CD4-positive, alpha-beta T cell (primary cell): ENCODE data around the gene PDE4B. TPM values are rescaled to one million over a fixed set of nuclear protein-coding genes. Genes with fewer than 3 reads are reported as not detected.

Experiments used
- ATAC-seq: fragments of 200-7000 bp; cut with Tn5 transposase; one replicate; pipeline ENCODE4 v1.10.0; 2022; ENCODE audit warnings: mild to moderate bottlenecking; ENCODE audit not compliant: poor library complexity
- CTCF ChIA-PET: fragments of 350-600 bp; sonication (Branson Sonifier 250); formaldehyde crosslinking; loops from one replicate; lab custom pipeline; 2021; ENCODE audit warnings: antibody characterized with exemption, inconsistent platforms; lab: Charles Lee
- POLR2A ChIA-PET: fragments of 350-600 bp; sonication (Branson Sonifier 250); formaldehyde crosslinking; loops from one replicate; lab custom pipeline; 2021; ENCODE audit warnings: antibody characterized with exemption, inconsistent platforms; lab: Charles Lee
- DNase-seq, 14 experiments: peaks; one replicate each; pipeline ENCODE4 v3.0.0-alpha.2; 2013 to 2020; ENCODE audit warnings: mixed read lengths in 2 of 14
- H3K27ac ChIP-seq, 2 donors: one replicate each; pipeline versions ENCODE4 v1.5.1 to v1.7.0; 2013; ENCODE audit warnings: low read length in 2 of 2, low read depth in 1 of 2, mild to moderate bottlenecking in 1 of 2
- H3K27me3 ChIP-seq, 2 experiments: 1 replicate in 1 of 2; 2 replicates in 1 of 2; pipeline versions ENCODE4 v1.6.1 to v1.7.0; 2013; ENCODE audit warnings: low read length in 2 of 2, control low read depth in 1 of 2, mild to moderate bottlenecking in 1 of 2, moderate library complexity in 1 of 2; ENCODE audit not compliant: insufficient read depth in 2 of 2, control insufficient read depth in 1 of 2
- H3K36me3 ChIP-seq: one replicate; pipeline ENCODE4 v1.6.1; 2013; ENCODE audit warnings: low read length, control low read depth; ENCODE audit not compliant: insufficient read depth
- H3K4me1 ChIP-seq: one replicate; pipeline ENCODE4 v1.6.1; 2013; ENCODE audit warnings: low read length, control low read depth; ENCODE audit not compliant: insufficient read depth
- H3K4me3 ChIP-seq: one replicate; pipeline ENCODE4 v1.5.1; 2013; ENCODE audit warnings: mild to moderate bottlenecking, low read length, moderate library complexity
- H3K9me3 ChIP-seq, 2 experiments: 1 replicate in 1 of 2; 2 replicates in 1 of 2; pipeline versions ENCODE4 v1.6.1 to v1.7.0; 2013; ENCODE audit warnings: low read length in 2 of 2, mild to moderate bottlenecking in 2 of 2, control low read depth in 1 of 2, moderate library complexity in 1 of 2; ENCODE audit not compliant: control insufficient read depth in 1 of 2, insufficient read depth in 1 of 2
- H3K27ac Mint-ChIP-seq: one replicate; pipeline ENCODE4 v1.8.0; 2020; ENCODE audit warnings: mixed read lengths
- H3K27me3 Mint-ChIP-seq: one replicate; pipeline ENCODE4 v1.8.0; 2021; ENCODE audit warnings: mixed read lengths
- H3K36me3 Mint-ChIP-seq: one replicate; pipeline ENCODE4 v1.8.0; 2021; ENCODE audit warnings: low read depth, mixed read lengths
- H3K4me1 Mint-ChIP-seq: one replicate; pipeline ENCODE4 v1.8.0; 2021; ENCODE audit warnings: low read depth, mixed read lengths
- H3K4me3 Mint-ChIP-seq: one replicate; pipeline ENCODE4 v1.8.0; 2020; ENCODE audit warnings: mild to moderate bottlenecking, mixed read lengths
- H3K9me3 Mint-ChIP-seq: one replicate; pipeline ENCODE4 v1.8.0; 2020; ENCODE audit warnings: mixed read lengths
- intact Hi-C, 2 experiments: fragments of 100-400 bp; cut with DNase I in 1 of 2; cut with micrococcal nuclease in 1 of 2; formaldehyde crosslinking; loops; one replicate each; pipeline versions ENCODE4 v1.15.1 to v1.9.0; 2023 to 2025; cut with DNase I, micrococcal nuclease
- total RNA-seq, 174 experiments: library from RNA in 2 of 174; stranded (reverse) in 2 of 174; gene quantifications; one replicate each; pipeline ENCODE4 v1.2.3 and lab custom pipeline; 2021 to 2026
- TF ChIP-seq, protein P1 (sequence below): fragments of 200-600 bp; IDR thresholded peaks from one replicate; pipeline ENCODE4 v1.8.0; 2022; ENCODE audit warnings: antibody characterized with exemption, mild to moderate bottlenecking

Gene PDE4B
- total RNA-seq, 2 experiments from 2014 or later = 155 to 159 TPM

GRCh38 chr1:65827346-65827745, 34.7 kb downstream of the PDE4B start:
- ChIA-PET POLR2A (no interaction called here), CTCF (no interaction called here)
- H3K27ac ChIP-seq = no peak overlapping the region
- intact Hi-C loops = no loop called here
- no peaks in the 10 kb centered on the region for H3K9me3 ChIP-seq
- peaks cover 5% of the 10 kb centered on the region for H3K27me3 Mint-ChIP-seq
- H3K27me3 ChIP-seq = no peaks in the 10 kb centered on the region
- H3K36me3 Mint-ChIP-seq = no peaks in the 10 kb centered on the region
- no peaks in the 10 kb centered on the region for H3K9me3 Mint-ChIP-seq
- H3K36me3 ChIP-seq = no peaks in the 10 kb centered on the region
- DNase-seq (no peak), ATAC-seq (no peak)
- no peak overlapping the region for H3K4me3 Mint-ChIP-seq
- H3K4me1 Mint-ChIP-seq = no peaks in the 10 kb centered on the region
- TF ChIP-seq, protein P1, sequence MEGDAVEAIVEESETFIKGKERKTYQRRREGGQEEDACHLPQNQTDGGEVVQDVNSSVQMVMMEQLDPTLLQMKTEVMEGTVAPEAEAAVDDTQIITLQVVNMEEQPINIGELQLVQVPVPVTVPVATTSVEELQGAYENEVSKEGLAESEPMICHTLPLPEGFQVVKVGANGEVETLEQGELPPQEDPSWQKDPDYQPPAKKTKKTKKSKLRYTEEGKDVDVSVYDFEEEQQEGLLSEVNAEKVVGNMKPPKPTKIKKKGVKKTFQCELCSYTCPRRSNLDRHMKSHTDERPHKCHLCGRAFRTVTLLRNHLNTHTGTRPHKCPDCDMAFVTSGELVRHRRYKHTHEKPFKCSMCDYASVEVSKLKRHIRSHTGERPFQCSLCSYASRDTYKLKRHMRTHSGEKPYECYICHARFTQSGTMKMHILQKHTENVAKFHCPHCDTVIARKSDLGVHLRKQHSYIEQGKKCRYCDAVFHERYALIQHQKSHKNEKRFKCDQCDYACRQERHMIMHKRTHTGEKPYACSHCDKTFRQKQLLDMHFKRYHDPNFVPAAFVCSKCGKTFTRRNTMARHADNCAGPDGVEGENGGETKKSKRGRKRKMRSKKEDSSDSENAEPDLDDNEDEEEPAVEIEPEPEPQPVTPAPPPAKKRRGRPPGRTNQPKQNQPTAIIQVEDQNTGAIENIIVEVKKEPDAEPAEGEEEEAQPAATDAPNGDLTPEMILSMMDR = no peak
- H3K4me1 ChIP-seq = no peaks in the 10 kb centered on the region
- H3K4me3 ChIP-seq = no peak overlapping the region
- no peak overlapping the region for H3K27ac Mint-ChIP-seq

DNA sequence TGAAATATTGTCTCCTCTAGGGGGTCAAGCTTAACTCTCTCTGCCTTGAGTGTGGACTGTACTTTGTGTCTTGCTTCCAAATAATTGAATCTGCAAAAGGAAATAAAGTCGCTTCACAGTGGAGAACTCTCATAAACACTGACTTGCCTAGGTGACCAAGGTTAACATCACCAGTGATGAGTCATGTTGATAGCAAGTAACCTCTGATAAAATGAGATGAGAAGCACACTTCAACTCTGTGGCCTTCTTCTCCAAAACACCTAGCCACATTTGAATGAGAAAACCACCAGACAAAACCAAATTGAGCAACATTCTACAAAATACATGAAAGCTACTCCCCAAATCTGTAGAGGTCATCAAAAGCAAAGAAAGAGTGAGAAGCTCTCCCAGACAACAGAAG, 37.6 kb downstream of the PDE4B start:
- ChIA-PET CTCF (no interaction called here), POLR2A (no interaction called here)
- no peaks in the 10 kb centered on the region for H3K27me3 ChIP-seq
- no peaks in the 10 kb centered on the region for H3K4me1 ChIP-seq
- Mint-ChIP-seq H3K4me1 (no peaks in the 10 kb centered on the region), H3K4me3 (no peak overlapping the region), H3K9me3 (no peaks in the 10 kb centered on the region), H3K27me3 (peaks cover 5% of the 10 kb centered on the region), H3K27ac (no peak overlapping the region), H3K36me3 (no peaks in the 10 kb centered on the region)
- TF ChIP-seq, protein P1 = no peak
- no peak overlapping the region for H3K4me3 ChIP-seq
- DNase-seq (no peak), ATAC-seq (no peak)
- intact Hi-C loops = no loop called here
- no peaks in the 10 kb centered on the region for H3K9me3 ChIP-seq
- no peak overlapping the region for H3K27ac ChIP-seq
- no peaks in the 10 kb centered on the region for H3K36me3 ChIP-seq

- ChIA-PET POLR2A (no interaction called here), CTCF (no interaction called here)
- intact Hi-C loops = no loop called here
- Histone ChIP-seq H3K36me3 (no peaks in the 10 kb centered on the region), H3K27ac (no peak overlapping the region), H3K4me1 (no peaks in the 10 kb centered on the region), H3K4me3 (no peak overlapping the region), H3K9me3 (no peaks in the 10 kb centered on the region), H3K27me3 (no peaks in the 10 kb centered on the region)
- H3K4me3 Mint-ChIP-seq = no peak overlapping the region
- H3K36me3 Mint-ChIP-seq = no peaks in the 10 kb centered on the region
- no peaks in the 10 kb centered on the region for H3K9me3 Mint-ChIP-seq
- TF ChIP-seq, protein P1 = no peak
- H3K27me3 Mint-ChIP-seq = peaks cover 4% of the 10 kb centered on the region
- no peaks in the 10 kb centered on the region for H3K4me1 Mint-ChIP-seq
- DNase-seq (no peak), ATAC-seq (no peak)
- H3K27ac Mint-ChIP-seq = no peak overlapping the region
Measured at GRCh38 chr1:65832296-65832695, 39.6 kb downstream of the PDE4B start.
